ENCODE measurements around the gene PPM1H. TPM values are rescaled to one million over a fixed set of nuclear protein-coding genes. Genes with fewer than 3 reads are reported as not detected.
"Not testable (repeated sequence)": the region's sequence is repeated elsewhere in the genome, so short reads cannot be mapped to it uniquely, and the experiment has no call there.

Gene PPM1H
- total RNA-seq, 1 donor from 2014 or later: 6.3 TPM

DNA sequence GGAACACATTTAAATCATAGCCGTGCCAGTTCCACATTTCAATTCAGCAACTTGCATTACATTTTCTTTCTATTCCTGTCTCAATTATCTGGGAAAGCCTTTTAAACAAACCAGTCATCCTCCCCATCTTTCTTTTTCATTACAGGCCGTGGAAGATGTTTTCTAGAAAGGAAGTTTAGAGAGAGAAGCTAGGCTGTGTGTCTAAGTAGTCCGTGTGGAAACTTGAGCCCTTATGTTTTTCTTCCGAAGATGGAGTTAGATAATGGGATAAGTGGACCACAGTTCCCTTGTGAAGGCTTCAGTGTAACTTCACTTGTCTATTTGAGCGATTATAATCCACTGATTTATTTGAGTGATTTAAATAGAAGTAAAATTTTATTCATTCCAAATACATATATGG lies 12.4 kb upstream of the PPM1H start:
- Mint-ChIP-seq H3K27ac (ENCODE audit: unreplicated experiment) (no peak overlapping the region), H3K36me3 (ENCODE audit: unreplicated experiment) (no peaks in the 10 kb centered on the region), H3K27me3 (ENCODE audit: unreplicated experiment) (peaks cover 2% of the 10 kb centered on the region), H3K9me3 (ENCODE audit: unreplicated experiment) (no peaks in the 10 kb centered on the region), H3K4me3 (ENCODE audit: unreplicated experiment) (no peak overlapping the region), H3K4me1 (ENCODE audit: low read depth, unreplicated experiment) (no peaks in the 10 kb centered on the region)
- no peak for DNase-seq
- TF ChIP-seq, protein P1, sequence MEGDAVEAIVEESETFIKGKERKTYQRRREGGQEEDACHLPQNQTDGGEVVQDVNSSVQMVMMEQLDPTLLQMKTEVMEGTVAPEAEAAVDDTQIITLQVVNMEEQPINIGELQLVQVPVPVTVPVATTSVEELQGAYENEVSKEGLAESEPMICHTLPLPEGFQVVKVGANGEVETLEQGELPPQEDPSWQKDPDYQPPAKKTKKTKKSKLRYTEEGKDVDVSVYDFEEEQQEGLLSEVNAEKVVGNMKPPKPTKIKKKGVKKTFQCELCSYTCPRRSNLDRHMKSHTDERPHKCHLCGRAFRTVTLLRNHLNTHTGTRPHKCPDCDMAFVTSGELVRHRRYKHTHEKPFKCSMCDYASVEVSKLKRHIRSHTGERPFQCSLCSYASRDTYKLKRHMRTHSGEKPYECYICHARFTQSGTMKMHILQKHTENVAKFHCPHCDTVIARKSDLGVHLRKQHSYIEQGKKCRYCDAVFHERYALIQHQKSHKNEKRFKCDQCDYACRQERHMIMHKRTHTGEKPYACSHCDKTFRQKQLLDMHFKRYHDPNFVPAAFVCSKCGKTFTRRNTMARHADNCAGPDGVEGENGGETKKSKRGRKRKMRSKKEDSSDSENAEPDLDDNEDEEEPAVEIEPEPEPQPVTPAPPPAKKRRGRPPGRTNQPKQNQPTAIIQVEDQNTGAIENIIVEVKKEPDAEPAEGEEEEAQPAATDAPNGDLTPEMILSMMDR (IDR thresholded peaks at IDR 0.05; ENCODE audit: partially characterized antibody, unreplicated experiment): no peak

- no peak overlapping the region for H3K4me3 Mint-ChIP-seq (ENCODE audit: unreplicated experiment)
- H3K4me1 Mint-ChIP-seq (ENCODE audit: low read depth, unreplicated experiment): no peaks in the 10 kb centered on the region
- H3K27me3 Mint-ChIP-seq (ENCODE audit: unreplicated experiment): peaks cover 2% of the 10 kb centered on the region
- no peak overlapping the region for H3K27ac Mint-ChIP-seq (ENCODE audit: unreplicated experiment)
- H3K9me3 Mint-ChIP-seq (ENCODE audit: unreplicated experiment): no peaks in the 10 kb centered on the region
- TF ChIP-seq, protein P1 (IDR thresholded peaks at IDR 0.05; ENCODE audit: partially characterized antibody, unreplicated experiment): no peak
- no peaks in the 10 kb centered on the region for H3K36me3 Mint-ChIP-seq (ENCODE audit: unreplicated experiment)
- no peak for DNase-seq
Measured at GRCh38 chr12:62943779-62944395, 8.9 kb upstream of the PPM1H start.

- DNase-seq; H3K4me1 Mint-ChIP-seq (ENCODE audit: low read depth, unreplicated experiment); H3K9me3 Mint-ChIP-seq (ENCODE audit: unreplicated experiment): not testable (repeated sequence)
Measured at GRCh38 chr12:62942316-62942715, 7.4 kb upstream of the PPM1H start.

GRCh38 chr12:62934239-62934798 lies 631 bp downstream of the PPM1H start:
- H3K27ac Mint-ChIP-seq (ENCODE audit: unreplicated experiment): peak overlapping the region; percentile 10

More at GRCh38 chr12:62942316-62942715, 7.4 kb upstream of the PPM1H start:
- not testable (repeated sequence) for H3K36me3 Mint-ChIP-seq (ENCODE audit: unreplicated experiment); H3K27ac Mint-ChIP-seq (ENCODE audit: unreplicated experiment); H3K27me3 Mint-ChIP-seq (ENCODE audit: unreplicated experiment); H3K4me3 Mint-ChIP-seq (ENCODE audit: unreplicated experiment)

DNA sequence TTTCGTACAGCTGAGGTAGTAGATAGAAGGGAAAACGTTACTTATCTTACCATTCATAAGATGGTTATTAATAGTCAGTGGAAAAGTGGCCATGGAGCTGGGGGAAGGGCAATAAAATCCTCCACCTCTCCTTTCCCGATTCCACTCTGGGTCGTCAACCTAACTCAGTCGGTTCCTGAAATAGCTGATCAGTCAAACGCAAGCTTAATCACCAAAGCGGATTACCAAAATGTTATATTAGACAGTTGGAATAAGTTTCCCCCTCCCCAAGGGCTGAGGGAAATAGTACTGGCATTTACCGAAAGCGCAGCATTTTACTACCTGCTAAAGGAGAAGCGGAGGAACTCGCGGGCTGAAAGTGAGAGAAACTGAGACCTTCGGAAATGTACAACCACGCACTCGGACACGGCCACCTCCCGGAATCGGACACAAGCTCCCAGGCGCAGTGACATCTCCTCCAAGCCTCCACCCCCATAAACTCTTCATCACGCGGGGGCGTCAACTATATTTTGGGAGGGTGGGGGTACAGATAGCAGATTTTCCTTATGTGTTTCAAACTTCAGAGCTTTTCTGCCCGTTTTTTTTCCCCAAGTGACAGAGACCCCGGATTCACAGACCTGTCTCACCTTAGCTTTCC lies 1.2 kb downstream of the PPM1H start:
- Mint-ChIP-seq H3K27ac (ENCODE audit: unreplicated experiment) (peak overlapping the region; percentile 10), H3K36me3 (ENCODE audit: unreplicated experiment) (no peaks in the 10 kb centered on the region), H3K27me3 (ENCODE audit: unreplicated experiment) (peaks cover 4% of the 10 kb centered on the region), H3K9me3 (ENCODE audit: unreplicated experiment) (peaks cover 1% of the 10 kb centered on the region), H3K4me1 (ENCODE audit: low read depth, unreplicated experiment) (peaks cover 4% of the 10 kb centered on the region), H3K4me3 (ENCODE audit: unreplicated experiment) (peak overlapping the region; percentile 87)
- TF ChIP-seq, protein P1 (IDR thresholded peaks at IDR 0.05; ENCODE audit: partially characterized antibody, unreplicated experiment): no peak
- no peak for DNase-seq

More at GRCh38 chr12:62934239-62934798, 631 bp downstream of the PPM1H start:
- Mint-ChIP-seq H3K4me3 (ENCODE audit: unreplicated experiment) (peak overlapping the region; percentile 87), H3K4me1 (ENCODE audit: low read depth, unreplicated experiment) (peaks cover 4% of the 10 kb centered on the region), H3K9me3 (ENCODE audit: unreplicated experiment) (peaks cover 1% of the 10 kb centered on the region), H3K27me3 (ENCODE audit: unreplicated experiment) (peaks cover 4% of the 10 kb centered on the region), H3K36me3 (ENCODE audit: unreplicated experiment) (no peaks in the 10 kb centered on the region)
- DNase-seq: peak; percentile 68
- TF ChIP-seq, protein P1 (IDR thresholded peaks at IDR 0.05; ENCODE audit: partially characterized antibody, unreplicated experiment): no peak
